Erythroblast (primary cell): ENCODE data around the gene NAPB.

Source experiments
- GATA1 ChIP-seq: IDR thresholded peaks from 2 replicates; pipeline ENCODE4 v1.6.1; 2011; ENCODE audit warnings: low read depth, mild to moderate bottlenecking, control low read depth, low read length, moderate library complexity
- POLR2A ChIP-seq: IDR thresholded peaks from 2 replicates; pipeline ENCODE4 v1.6.1; 2011; ENCODE audit warnings: mild to moderate bottlenecking, low read length

- TF ChIP-seq POLR2A (no peak), GATA1 (no peak)
These were observed 94.5 kb downstream of the NAPB start for GRCh38 chr20:23326774-23327173.
